ENCODE data around the gene CNOT9. TPM values are rescaled to one million over a fixed set of nuclear protein-coding genes. Genes with fewer than 3 reads are reported as not detected.
"Not testable (repeated sequence)": the region's sequence is repeated elsewhere in the genome, so short reads cannot be mapped to it uniquely, and the experiment has no call there.

Gene CNOT9
- total RNA-seq, 1 donor from 2014 or later: 89.2 TPM

- no peaks in the 10 kb centered on the region for H3K4me1 Mint-ChIP-seq
These were observed 31.7 kb upstream of the CNOT9 start for GRCh38 chr2:218536804-218537494.

GRCh38 chr2:218540015-218540414 lies 28.6 kb upstream of the CNOT9 start:
- no peaks in the 10 kb centered on the region for H3K4me1 Mint-ChIP-seq
- H3K9me3 Mint-ChIP-seq: no peaks in the 10 kb centered on the region

More at GRCh38 chr2:218536804-218537494, 31.7 kb upstream of the CNOT9 start:
- H3K9me3 Mint-ChIP-seq: no peaks in the 10 kb centered on the region
- no peak overlapping the region for H3K4me3 Mint-ChIP-seq
- H3K27ac Mint-ChIP-seq (ENCODE audit: unreplicated experiment): no peak overlapping the region
- H3K36me3 Mint-ChIP-seq (ENCODE audit: low read depth): peaks cover 7% of the 10 kb centered on the region
- H3K27me3 Mint-ChIP-seq (ENCODE audit: low read depth): no peaks in the 10 kb centered on the region
- no peak for TF ChIP-seq CTCF (conservative IDR thresholded peaks at IDR 0.05)
- DNase-seq (ENCODE audit: low read depth, low spot score): no peak

GRCh38 chr2:218546012-218546411 lies 22.6 kb upstream of the CNOT9 start:
- H3K4me1 Mint-ChIP-seq: no peaks in the 10 kb centered on the region
- DNase-seq (ENCODE audit: low read depth, low spot score): no peak
- H3K9me3 Mint-ChIP-seq: no peaks in the 10 kb centered on the region
- H3K27me3 Mint-ChIP-seq (ENCODE audit: low read depth): no peaks in the 10 kb centered on the region
- H3K4me3 Mint-ChIP-seq: no peak overlapping the region
- H3K36me3 Mint-ChIP-seq (ENCODE audit: low read depth): peaks cover 6% of the 10 kb centered on the region
- no peak for TF ChIP-seq CTCF (conservative IDR thresholded peaks at IDR 0.05)
- H3K27ac Mint-ChIP-seq (ENCODE audit: unreplicated experiment): no peak overlapping the region

More at GRCh38 chr2:218540015-218540414, 28.6 kb upstream of the CNOT9 start:
- Mint-ChIP-seq H3K4me3 (no peak overlapping the region), H3K27me3 (ENCODE audit: low read depth) (no peaks in the 10 kb centered on the region), H3K36me3 (ENCODE audit: low read depth) (peaks cover 10% of the 10 kb centered on the region), H3K27ac (ENCODE audit: unreplicated experiment) (no peak overlapping the region)
- DNase-seq (ENCODE audit: low read depth, low spot score): no peak
- no peak for TF ChIP-seq CTCF (conservative IDR thresholded peaks at IDR 0.05)

GRCh38 chr2:218547511-218547910 lies 21.1 kb upstream of the CNOT9 start:
- Mint-ChIP-seq H3K27me3 (ENCODE audit: low read depth) (no peaks in the 10 kb centered on the region), H3K4me1 (no peaks in the 10 kb centered on the region), H3K9me3 (no peaks in the 10 kb centered on the region), H3K36me3 (ENCODE audit: low read depth) (peaks cover 3% of the 10 kb centered on the region), H3K27ac (ENCODE audit: unreplicated experiment) (no peak overlapping the region), H3K4me3 (no peak overlapping the region)
- no peak for DNase-seq (ENCODE audit: low read depth, low spot score)
- no peak for TF ChIP-seq CTCF (conservative IDR thresholded peaks at IDR 0.05)

GRCh38 chr2:218547978-218548377 lies 20.7 kb upstream of the CNOT9 start:
- peaks cover 4% of the 10 kb centered on the region for H3K36me3 Mint-ChIP-seq (ENCODE audit: low read depth)
- TF ChIP-seq CTCF (conservative IDR thresholded peaks at IDR 0.05): no peak

GRCh38 chr2:218554225-218554624 lies 14.4 kb upstream of the CNOT9 start:
- not testable (repeated sequence) for H3K4me3 Mint-ChIP-seq; DNase-seq (ENCODE audit: low read depth, low spot score); H3K27me3 Mint-ChIP-seq (ENCODE audit: low read depth); H3K9me3 Mint-ChIP-seq; H3K4me1 Mint-ChIP-seq; H3K27ac Mint-ChIP-seq (ENCODE audit: unreplicated experiment)
- peaks cover 17% of the 10 kb centered on the region for H3K36me3 Mint-ChIP-seq (ENCODE audit: low read depth)

More at GRCh38 chr2:218547978-218548377, 20.7 kb upstream of the CNOT9 start:
- no peak overlapping the region for H3K4me3 Mint-ChIP-seq
- no peaks in the 10 kb centered on the region for H3K9me3 Mint-ChIP-seq
- no peaks in the 10 kb centered on the region for H3K4me1 Mint-ChIP-seq
- H3K27me3 Mint-ChIP-seq (ENCODE audit: low read depth): no peaks in the 10 kb centered on the region
- no peak overlapping the region for H3K27ac Mint-ChIP-seq (ENCODE audit: unreplicated experiment)
- DNase-seq (ENCODE audit: low read depth, low spot score): no peak

Data from neural crest cell (in vitro differentiated cells).